SKM-1 (cell line): ENCODE data around the gene FOXD4.
"Not testable (repeated sequence)": the region's sequence is repeated elsewhere in the genome, so short reads cannot be mapped to it uniquely, and the experiment has no call there.

Experiments used
- DNase-seq: peaks from one replicate; lab custom pipeline; 2025; ENCODE audit not compliant: unreplicated experiment; lab: John Stamatoyannopoulos, UW

Gene FOXD4

DNA sequence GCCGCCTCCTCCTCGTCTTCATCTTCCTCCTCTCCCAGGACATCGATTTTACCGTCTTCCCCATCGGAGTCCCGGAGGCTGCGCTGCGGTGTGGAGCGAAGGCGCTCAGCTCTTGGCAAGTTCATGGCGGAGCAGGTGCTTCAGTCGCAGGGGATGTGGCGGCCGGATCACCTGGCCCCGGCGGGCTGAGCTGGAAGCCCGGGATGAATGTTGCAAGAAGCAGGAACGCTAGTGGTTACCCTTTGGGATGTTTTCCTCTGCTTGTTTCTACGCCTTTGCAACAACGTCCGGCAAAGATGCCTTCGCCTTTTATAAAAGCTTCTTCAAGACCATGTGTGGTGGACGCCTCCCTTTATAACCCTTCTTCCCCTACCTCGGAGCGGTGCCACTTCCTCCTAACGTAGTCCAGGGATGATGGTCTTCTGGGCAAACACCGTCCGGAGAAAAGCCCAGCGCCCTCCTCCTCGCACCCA is at the start of gene FOXD4:
Gene FOXD4 (minus strand): TSS at position 423 of the 473 bp plus-strand sequence. CDS start 298 bp downstream, at position 125.
- DNase-seq, result not testable (repeated sequence)

DNA sequence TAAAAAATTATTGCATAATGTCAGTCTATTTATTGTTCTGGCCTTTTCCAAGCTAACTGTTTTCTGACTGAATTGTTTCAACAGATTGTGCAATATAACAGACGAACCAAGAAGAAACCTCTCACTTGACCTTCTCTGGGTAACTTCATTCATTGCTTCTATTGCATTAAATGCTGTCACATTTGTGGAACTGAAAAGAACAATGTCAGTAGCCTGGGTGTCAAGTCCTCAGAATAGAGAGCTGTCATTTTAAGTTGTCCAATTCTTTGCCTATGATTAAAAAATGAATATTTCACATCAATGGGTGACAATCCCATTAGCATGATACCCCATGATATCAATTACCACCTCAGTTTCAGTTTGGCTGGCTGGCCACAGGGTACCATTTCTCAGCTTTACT is 41.7 kb upstream of the FOXD4 start:
- DNase-seq, result not testable (repeated sequence)

DNA sequence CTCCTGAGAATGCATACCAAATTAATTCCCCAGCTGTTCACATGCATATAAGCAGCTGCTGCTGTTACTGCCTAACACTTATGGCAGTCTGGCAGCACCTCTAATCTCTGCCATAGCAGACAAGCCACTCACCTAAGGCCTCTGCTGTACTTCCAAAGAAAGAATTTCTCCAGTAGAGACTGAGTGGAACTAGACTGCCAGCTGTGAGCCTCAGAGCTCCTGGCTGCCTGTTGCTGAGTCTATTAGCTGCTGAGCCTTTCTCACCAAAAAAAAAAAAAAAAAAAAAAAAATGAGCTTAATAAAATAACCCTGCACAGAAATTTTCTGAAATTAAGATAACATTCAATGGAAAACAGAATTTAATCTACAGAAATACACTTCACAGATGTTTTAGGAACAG is 33.0 kb upstream of the FOXD4 start:
- DNase-seq, result not testable (repeated sequence)

DNA sequence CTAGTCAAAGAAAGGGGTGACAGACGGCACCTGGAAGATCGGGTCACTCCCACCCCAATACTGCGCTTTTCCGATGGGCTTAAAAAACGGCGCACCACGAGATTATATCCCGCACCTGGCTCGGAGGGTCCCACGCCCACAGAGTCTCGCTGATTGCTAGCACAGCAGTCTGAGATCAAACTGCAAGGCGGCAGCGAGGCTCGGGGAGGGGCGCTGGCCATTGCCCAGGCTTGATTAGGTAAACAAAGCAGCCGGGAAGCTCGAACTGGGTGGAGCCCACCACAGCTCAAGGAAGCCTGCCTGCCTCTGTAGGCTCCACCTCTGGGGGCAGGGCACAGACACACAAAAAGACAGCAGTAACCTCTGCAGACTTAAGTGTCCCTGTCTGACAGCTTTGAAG is 21.7 kb upstream of the FOXD4 start:
- not testable (repeated sequence) for DNase-seq

DNA sequence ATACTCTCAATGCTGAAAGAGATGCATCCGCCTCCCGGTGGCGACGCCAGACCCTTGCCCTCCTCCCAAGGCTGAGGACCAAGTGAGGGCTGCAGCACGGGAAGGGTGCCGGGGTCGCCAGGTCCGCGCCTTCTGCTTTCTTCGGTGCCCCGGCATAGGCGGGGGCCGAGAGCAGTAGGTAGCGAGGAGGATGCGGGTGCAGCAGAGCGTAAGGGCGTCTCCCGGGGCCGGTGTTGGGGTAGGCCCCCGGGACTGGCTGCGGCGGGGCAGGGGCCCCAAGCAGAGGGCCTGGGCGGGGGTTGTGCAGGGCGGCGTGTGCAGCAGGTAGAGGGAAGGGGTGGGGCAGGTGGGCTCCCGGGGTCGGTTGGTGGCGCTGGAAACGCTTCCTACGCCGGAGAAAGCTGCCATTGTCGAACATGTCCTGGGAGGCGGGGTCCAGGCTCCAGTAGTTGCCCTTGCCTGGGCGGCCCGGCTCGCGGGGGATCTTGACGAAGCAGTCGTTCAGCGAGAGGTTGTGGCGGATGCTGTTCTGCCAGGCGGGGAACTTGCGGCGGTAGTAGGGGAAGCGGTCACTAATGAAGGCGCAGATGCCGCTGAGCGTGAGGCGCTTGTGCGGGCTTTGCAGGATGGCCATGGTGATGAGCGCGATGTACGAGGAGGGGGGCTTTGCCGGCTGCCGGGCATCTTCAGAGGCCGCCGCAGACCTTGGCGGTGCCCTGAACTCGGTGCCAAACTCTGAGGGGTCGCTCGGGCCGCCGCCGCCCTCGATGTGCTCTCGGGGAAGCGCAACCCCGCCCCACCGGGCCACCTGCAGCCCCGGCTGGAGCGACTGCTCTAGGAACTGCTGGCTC is 848 bp downstream of the FOXD4 start:
- not testable (repeated sequence) for DNase-seq

DNA sequence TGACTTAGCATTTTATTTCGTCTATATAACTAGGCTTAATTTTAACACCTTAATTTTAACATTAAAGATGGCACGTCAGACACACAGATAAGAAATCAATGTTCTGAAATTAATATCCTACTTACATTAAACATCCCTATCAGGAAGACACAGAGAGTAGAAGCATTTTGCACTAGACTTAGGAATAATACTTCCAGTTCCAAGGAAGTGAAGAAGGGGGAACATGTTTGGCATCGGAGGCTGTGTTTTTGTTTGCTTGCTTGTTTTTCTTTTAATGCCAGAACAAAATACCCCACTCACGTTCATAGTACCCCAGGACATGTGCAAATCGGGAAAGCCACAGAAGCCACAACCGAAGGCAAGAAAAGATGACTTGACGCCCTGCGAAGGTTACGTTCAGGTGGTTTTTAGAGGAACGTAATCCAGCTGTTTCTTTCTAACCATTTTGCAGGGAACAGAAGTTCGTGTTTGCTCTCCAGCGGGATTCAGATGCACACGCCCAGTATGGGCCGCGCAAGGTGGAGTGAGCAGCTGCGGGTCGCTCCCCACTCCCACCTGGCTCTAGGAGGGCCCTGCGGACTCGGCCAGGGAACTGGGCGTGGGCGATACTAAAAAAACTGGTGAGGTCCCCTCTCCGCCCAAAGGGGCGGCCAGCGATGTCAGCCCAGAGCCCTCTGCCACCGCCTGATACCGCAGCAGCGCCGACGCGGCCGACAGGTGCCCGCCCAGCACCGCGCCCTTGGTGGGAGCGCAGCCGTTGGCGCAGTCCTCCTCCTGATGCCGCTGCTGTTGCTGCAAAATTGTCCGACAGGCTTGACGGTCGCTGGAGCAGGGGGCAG is 1.8 kb downstream of the FOXD4 start:
- DNase-seq, result not testable (repeated sequence)

DNA sequence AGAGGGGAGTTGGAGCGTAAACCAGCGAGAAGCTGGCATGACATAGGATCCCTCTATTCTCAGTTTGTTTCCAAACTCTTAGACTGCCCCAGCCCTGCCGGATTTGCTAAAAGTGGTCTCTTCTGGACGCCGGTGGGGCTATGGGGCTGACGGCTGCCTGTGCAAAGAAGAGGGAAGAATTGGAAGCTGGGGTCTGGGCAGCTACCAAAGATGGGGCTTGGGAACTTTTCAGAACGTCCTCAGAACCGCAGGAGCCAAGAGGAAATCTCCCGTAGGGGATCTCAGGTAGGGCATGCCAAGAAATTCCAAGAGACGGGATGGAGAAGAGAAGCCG is 3.1 kb downstream of the FOXD4 start:
- not testable (repeated sequence) for DNase-seq

DNA sequence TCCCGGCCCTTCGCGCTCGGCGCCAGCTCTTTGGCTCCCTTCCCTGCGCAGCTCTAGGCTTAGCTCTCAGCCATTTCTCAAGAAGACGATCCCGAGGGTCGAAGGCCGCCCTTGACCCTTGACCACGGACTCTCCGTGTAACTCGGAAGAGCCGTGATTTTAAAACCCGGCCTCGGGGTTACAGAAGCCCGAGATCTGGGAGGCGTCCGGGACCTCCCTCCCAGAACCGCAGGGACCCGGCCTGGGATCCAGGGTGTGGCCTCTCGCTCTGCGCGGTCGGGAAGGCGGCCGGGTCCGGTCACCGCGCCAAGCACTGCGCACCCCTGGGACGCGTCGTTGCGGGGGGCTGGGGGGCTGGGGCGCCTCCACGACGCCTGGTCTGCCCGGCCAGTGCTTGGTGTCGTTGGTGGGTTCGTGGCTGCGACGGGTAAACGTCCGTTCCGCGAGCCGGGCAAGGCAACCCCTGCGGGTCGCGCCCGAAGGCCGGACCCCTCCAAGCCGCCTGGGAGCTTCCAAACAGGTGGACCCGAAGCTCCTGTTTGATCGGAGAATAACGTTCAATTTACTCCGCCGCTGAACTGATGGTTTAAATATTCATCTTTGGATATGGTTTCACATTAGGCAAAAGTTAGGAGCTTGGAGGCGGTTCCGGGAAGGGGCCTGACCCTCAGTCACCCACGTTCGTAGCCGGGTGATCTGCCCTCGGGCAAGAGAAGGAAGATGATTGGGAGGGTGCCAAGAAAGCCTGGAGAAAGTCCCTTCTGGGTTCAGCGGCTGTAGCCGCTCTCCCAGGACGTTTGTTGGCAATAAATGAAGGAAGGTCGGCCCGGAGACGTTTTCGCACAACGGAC is 3.7 kb downstream of the FOXD4 start:
- DNase-seq, result not testable (repeated sequence)

DNA sequence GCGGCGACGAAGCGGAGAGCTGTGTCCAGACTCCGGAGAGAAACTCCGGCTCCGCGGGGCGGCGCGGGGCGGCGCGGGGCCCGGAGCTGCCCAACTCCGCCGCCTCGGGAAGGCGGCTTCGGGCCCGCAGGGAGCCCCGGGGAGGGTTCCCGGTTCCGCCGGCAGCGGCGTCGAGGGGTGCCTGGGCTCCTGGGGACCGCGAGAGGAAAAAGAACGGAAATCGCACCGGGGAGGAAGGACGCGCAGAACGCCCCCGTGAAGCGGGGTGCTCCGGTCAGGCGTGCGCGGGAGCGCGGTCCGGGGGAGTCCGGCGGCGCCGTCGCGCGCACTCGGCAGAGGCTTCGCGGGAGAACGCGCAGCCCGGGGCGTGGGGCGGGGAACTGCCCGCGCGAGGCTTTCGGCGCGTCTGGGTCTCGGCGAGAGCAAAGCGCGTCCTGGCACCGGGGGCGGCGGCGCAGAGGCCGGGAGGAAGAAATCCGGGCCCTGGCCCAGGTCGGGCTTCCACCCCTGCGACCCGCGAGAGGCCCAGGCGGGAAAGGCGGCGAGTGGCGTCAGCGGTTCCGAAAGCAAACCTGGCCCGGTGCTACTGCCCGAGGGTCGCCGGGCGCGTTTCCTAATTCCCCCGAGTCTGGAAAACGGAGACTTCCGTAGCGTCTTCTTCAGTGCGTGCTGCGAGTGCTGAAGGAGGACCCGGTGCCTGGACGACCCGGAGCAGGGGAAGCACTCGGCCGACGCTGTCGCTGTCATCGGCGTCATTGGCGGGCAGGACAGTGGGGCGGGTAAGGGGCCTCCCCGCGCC is 4.5 kb downstream of the FOXD4 start:
- not testable (repeated sequence) for DNase-seq

DNA sequence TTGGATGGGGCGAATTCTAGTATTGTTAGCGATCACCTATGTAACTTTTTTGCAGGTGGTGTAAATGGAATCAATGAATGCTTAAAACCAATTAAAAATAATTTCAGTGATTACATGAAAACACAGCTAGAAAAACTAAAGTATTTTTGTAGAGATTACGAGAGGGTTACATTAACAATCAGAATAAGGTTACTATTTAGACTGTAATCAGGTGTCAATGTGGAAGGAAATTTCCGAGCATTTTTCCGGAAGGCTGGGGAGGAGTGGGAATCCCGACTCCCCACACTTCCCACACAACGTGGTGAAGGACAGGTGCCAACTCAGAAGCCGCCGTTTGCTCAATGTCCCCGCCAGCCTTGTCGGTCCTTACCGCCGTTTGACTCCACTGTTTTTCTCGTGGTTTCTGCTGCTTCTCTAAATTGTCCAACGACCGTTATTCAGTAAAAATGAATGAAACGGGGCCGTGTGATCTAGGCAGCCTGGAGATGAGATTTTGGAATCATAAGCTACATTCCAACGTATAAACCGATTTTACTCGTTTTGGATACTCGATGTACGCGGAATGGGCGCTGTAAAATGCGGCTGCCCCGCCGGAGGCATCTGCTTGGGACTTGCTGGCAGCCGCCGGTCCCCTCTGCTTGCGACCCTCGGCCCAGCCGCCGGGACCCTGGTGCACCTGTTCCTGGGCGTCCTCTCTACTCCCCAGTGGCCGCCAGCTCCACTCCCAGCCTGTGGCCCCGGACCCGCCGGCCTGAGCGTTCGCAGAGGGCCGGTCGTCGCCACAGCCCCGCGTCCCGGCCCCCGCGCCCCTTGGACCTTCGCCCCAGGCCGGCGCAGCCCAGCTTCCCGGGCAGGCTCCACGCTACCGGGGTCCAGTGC is 5.4 kb downstream of the FOXD4 start:
- not testable (repeated sequence) for DNase-seq

DNA sequence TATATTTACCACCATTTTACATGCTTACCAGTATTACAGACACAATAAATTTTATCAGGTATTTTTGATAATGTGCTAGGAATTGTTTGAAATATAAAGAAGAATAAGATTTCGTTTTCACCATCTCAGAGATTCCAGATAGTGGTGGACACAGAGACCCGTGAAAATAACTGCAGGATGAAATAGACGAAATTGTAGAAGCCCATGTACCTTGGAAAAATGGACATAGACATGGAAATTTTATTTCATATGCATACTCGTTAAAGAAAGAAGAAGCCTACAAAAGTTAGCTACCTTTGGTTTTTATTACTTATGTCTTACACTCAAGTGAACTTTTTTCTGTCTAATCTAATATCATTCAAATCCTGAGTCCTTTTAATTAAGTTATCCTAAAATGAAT is 7.5 kb downstream of the FOXD4 start:
- not testable (repeated sequence) for DNase-seq

DNA sequence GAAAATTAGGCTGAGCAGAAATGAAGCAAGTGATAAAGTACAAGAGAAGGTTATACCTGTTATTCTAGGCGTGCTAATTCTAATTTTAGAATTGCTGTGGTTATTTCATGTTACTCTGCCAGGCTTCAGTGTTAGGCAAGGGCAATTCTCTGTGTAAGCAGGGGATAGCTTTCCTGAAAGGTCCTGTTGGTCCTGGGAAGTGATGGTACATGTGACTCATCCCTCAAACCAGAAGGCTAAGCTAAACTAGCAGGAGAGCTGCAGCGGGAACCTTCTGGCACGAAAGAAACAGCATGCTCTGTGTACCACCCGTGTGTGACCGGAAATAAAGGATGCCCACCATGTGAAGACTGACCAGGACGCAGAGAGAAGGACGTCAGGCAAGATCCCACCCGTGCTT is 8.7 kb downstream of the FOXD4 start:
- DNase-seq, result not testable (repeated sequence)

DNA sequence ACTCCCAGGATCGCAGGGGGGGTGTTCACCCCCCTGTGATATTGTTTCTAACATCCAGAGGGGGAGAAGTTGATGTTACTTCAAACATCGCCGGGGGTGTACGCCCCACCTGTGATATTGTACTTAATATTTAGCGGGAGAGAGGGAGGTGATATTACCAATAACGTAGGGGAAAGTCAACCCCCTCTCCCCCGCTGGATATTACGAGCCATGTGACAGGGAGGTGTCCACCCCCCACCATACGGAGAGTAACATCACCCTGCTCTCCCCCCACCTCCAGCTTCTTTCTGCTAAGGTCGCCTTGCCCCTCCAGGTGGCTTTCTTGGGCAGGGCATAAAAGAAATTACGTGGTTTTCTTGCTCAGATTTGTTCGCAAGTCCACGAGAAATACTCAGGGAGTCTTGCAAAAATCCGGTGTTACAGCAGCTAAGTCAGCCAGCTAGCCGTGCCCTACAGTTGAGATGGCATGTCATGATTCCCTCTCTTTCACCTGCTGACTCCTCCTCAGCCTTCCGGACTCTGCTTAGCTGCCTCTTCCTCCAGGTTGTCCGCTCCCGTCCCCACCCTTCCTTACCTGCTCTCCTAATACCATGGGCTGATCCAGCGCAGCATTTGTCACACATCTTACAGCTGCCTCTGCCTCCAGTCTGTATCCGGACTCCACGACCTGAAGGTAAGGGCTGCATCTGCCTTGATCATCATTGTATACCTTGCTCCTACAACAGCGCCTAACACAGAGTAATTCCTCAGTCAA is 9.3 kb downstream of the FOXD4 start:
- DNase-seq, result not testable (repeated sequence)

DNA sequence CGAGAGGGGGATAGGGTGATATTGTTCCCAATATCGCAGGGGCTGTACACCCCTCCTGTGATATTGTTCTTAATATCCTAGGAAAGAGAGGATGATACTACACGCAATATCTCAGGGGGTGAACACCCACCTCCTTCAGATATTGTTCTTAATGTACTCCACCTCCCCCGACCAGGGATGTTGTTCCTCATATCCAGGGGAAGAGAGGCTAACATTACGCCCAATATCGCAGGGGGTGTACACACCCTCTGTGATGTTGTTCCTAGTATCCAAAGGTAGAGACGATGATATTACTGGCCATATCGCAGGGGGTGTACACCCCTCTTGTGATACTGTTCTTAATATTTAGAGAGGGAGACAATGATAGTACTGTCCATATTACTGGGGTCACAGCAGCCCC is 12.2 kb downstream of the FOXD4 start:
- not testable (repeated sequence) for DNase-seq

DNA sequence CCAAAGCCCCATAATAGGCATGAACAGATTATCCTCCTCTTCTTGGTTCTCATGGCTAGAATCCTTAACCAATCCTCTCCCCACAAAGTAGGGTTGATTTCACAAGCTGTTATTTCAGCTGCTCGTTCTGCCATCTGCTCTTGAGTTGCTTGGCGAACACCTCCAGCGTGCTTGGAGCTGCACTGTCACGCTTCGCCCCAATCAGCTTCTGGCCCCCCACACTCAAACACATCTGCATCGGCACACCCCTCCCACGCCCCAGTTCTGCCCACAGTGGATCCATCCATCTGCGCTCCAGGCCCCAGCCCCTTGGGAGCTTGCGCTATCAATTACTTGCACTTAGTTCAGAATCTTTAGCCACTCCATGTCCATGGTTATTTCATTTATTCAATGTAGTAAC is 17.8 kb downstream of the FOXD4 start:
- DNase-seq, result not testable (repeated sequence)

DNA sequence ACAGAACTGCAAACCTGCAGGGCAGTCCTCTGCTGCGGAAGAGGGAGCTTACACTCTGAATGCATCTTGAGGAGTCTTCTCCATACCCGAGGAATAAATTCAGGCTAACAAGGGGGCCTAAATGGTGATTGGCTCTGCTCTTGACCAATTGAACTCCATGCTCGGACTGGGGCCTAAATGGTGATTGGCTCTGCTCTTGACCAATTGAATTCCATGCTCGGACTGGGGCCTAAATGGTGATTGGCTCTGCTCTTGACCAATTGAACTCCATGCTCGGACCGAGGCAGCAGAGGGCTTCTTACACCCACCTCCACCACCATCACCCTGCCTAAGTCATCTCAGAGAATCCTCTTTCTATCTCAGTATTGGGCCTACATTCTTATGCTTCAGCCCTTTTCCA is 18.4 kb downstream of the FOXD4 start:
- not testable (repeated sequence) for DNase-seq

DNA sequence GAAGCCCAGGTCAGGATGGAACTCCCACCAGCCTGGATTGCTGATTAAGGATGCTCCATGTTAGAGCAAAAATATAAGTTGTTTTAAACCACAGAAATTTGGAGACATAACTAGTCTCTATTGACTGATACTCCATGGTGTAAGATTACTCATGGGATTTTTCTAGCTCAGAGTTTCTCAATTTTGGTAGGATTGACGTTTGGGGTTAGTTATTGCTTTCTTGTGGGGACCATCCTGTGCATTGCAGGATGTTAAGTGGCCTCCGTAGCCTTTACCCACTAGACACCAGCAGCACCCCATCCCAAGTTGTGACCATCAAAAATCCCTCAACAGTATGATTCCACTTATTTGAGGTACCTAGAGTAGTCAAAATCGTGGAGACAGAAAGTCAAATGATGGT is 19.4 kb downstream of the FOXD4 start:
- DNase-seq, result not testable (repeated sequence)

DNA sequence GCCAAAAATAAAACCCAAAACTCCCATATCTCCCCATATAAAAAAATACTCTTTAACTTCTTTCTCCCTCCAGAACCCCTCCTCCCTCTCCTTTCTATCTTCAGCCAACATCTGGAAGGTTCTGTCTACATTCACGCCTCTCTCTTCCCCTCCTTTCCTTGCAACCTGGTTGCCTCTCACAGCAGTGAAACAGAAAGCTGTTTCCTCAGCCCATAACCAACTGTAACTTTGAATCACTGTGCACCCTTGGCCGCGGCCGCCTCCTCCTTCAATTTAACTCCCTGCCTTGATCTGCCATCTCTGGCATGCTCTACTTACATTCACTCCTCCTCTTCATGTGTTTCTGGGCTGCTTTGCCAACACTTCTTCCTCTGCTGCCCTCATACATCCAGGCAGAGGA is 23.2 kb downstream of the FOXD4 start:
- not testable (repeated sequence) for DNase-seq
